ENCODE data around the gene DIP2C.
"Not testable (repeated sequence)": the region's sequence is repeated elsewhere in the genome, so short reads cannot be mapped to it uniquely, and the experiment has no call there.

DIP2C gene

DNA sequence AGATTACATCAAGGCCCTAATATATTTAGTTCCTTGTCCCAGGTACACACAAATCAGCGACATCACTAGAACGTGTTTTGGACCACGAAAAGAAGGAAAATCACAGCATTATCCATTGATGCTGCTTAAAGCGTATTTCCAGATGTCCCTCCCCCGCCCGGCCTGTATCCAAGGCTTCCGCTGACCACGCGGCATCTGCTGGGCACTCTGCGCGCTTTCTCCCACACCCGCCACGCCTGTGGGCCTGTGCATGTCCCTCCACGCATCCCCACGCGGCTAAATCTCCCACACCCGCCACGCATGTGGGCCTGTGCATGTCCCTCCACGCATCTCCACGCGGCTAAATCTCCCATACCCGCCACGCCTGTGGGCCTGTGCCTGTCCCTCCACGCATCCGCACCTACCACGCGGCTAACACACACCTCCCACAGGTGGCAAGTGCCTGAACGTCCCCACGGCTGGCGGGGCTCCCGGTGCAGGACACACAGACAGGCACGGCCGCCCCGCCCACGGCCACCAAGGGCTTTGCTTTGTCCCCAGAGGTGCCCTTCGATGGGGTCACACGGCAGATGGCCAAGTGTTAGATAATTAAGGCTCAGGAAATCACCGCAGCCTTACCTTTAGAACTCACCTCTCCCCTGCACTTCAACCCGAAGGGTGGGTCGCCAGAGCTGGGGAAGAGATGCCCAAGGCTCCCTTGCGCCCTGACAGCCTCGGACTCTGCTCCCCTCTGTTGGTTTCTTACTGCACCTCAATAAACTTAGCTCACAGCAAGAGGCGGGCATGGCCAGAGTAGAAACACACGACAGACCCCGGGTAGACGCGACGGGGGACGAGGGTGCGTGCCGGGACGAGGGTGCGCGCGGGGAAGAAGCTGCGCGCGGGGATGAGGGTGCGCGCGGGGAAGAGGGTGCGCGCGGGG, 49.5 kb downstream of the DIP2C start:
- no peak for DNase-seq

GRCh38 chr10:639001-639750, 50.3 kb downstream of the DIP2C start:
- DNase-seq = no peak

GRCh38 chr10:637771-638195, 51.7 kb downstream of the DIP2C start:
- DNase-seq = no peak

DNA sequence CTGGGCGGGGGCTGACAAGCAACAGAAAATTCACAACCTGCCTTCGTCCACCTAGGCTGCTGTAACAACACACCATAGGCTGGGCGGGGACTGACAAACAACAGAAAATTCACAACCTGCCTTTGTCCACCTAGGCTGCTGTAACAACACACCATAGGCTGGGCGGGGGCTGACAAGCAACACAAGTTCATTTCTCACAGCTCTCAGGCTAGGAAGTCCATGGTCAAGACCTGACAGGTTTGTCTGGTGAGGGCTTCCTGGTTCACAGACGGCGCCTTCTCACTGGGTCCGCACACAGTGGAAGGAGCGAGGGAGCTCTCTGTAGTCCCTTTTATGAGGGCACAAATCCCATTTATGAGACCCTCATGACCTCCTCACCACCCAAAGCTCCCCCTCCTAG, 52.2 kb downstream of the DIP2C start:
- no peak for DNase-seq

GRCh38 chr10:636769-637168, 52.7 kb downstream of the DIP2C start:
- no peak for DNase-seq

GRCh38 chr10:636016-636730, 53.3 kb downstream of the DIP2C start:
- no peak for DNase-seq

- DNase-seq = no peak
Measured at GRCh38 chr10:635088-635861, 54.2 kb downstream of the DIP2C start.

- no peak for DNase-seq
Measured at GRCh38 chr10:634256-634655, 55.2 kb downstream of the DIP2C start.

DNA sequence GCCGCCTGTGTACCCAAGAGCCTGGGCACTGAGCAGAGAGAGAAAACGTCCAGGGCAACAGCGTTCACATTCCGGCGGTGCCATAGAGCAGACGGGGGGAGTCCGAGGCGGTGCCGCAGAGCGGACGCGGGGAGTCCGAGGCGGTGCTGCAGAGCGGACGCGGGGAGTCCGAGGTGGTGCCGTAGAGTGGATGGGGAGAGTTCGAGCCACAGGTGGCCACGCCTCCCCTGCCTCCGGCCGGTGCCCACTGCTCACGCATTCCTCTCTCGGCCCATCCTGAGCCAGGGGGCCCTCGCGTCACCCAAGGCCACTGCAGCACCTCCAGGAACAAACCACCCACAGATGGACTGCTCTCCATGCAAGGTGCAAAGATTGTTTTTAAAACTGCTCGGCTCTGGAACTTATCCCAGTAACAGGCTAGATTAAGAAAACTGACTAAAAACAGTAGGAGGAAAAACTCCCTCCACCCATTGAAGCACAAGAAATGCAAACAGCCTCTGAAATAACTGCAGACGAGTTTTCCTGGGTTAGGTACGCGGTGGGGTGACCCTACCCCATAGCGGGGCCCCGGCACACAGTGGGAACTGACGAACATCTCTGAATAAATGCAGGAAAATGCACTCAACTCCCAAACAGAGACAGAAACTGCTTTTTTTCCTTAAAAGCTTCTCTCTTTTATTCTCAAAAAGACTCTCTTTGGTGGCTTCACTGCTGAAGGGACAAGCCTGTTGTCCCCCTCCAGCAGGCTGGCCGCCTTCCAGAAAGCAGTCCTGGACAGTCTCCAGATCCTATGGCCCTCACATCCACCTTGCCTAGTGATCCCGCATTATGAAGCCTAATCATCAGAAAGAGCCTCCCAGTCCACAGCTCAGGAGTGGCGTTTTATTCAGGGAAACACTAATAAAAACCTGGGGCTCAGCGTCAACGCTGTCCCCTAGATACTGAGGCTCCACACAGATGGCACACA, 55.9 kb downstream of the DIP2C start:
- no peak for DNase-seq

- DNase-seq = not testable (repeated sequence)
Measured at GRCh38 chr10:632807-633177, 56.7 kb downstream of the DIP2C start.

- DNase-seq = not testable (repeated sequence)
Measured at GRCh38 chr10:632155-632806, 57.2 kb downstream of the DIP2C start.

DNA sequence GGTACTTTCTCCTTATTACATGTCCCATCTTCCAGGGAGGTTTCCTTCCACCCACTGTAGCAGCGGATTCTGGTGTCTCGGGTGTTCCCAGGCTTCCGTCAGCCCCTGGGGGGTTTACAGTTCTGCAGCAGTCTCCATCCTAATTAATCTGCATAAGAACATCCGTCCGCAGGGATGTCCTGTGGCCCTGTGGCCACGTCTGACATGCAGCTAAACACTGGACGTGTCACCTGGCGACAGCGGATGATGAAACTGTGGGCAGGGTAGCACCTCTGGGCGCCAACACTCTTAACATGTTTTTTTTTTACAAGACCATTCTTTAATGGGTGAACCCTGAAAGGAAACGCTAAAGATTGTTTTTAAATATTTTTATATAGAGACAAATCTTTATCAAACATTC, 58.2 kb downstream of the DIP2C start:
- DNase-seq = no peak

DNA sequence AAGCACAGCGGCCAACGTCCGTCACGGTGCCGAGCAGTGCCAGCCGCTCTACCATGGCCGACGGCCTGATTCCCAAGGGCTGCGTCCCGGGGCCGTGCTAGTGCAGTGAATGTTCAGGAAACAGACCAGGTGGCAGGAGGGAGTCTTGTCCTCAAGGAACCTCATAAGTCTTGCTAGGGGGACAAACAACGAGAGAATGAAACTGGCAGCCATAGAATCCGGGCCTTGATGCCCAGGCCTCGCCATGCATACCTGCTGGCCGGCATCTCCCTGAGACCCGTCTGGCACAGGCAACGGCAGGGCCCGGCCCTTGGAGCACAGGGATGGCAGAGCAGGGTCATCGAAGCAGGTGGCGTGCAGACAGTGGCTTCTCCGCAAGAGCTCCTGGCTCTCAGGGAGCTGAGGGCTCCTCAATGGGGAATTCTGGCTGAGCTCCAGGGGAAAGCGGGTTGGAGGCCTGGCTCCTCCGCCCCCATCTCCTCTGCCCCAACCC, 58.8 kb downstream of the DIP2C start:
- DNase-seq = no peak

GRCh38 chr10:629186-629998, 60.1 kb downstream of the DIP2C start:
- DNase-seq = no peak

DNA sequence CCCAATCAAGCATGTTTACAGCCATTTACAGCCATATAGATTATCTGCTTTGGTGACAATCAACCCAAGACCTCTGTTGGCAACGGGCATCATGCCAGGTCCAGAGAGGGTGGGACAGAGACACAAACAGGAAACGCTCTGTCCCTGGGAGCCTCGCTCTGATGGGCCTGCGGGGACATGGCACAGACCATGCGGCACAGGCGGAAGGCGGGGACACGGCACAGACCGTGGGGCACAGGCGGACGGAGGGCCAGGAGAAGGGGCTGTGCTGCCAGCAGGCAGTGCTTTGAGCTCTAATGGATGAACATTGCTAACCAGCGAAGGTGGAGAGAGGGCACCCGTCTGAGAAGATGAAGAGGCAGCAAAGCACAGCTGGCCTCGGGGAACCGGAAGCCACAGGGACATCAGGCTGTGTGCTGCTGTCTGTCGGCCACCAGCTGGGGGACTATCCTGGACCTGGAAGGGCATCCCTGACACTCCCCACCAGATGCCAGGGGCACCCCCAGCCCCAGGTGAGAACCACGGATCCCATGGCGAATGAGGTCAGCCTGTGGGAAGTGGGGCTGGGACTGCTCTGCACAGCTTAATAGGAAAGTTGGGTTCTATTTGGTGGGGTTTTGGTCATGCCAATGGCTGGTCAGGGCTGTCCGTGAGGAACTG, 61.0 kb downstream of the DIP2C start:
- DNase-seq = no peak

GRCh38 chr10:627032-627992, 62.2 kb downstream of the DIP2C start:
- DNase-seq = no peak

GRCh38 chr10:625751-626711, 63.4 kb downstream of the DIP2C start:
- DNase-seq = no peak

Measured in activated CD8-positive, alpha-beta memory T cell treated with anti-CD3 and anti-CD28 coated beads for 24 hours (primary cell).